Epithelial cell of proximal tubule (primary cell): ENCODE results near the gene RPL9. TPM values are rescaled to one million over a fixed set of nuclear protein-coding genes. Genes with fewer than 3 reads are reported as not detected.

Source experiments
- DNase-seq: peaks from one replicate; pipeline ENCODE4 v3.0.0-alpha.2; 2011; ENCODE audit warnings: low read depth
- H3K4me3 ChIP-seq: 2 replicates; pipeline ENCODE4 v1.5.1; 2011; ENCODE audit warnings: low read depth, mild to moderate bottlenecking, low read length
- total RNA-seq: library from RNA; depleted of rRNA; stranded (reverse); fragments of >200 nt; gene quantifications from 2 replicates; pipeline ENCODE4 v1.2.3, GENCODE V29; 2015
- TF ChIP-seq, protein P1 (sequence below): conservative IDR thresholded peaks from 2 replicates; pipeline ENCODE4 v1.5.1; 2012; ENCODE audit warnings: low read depth, mild to moderate bottlenecking, low read length

Gene RPL9
- total RNA-seq, 1 donor from 2014 or later, result 3,128 TPM

DNA sequence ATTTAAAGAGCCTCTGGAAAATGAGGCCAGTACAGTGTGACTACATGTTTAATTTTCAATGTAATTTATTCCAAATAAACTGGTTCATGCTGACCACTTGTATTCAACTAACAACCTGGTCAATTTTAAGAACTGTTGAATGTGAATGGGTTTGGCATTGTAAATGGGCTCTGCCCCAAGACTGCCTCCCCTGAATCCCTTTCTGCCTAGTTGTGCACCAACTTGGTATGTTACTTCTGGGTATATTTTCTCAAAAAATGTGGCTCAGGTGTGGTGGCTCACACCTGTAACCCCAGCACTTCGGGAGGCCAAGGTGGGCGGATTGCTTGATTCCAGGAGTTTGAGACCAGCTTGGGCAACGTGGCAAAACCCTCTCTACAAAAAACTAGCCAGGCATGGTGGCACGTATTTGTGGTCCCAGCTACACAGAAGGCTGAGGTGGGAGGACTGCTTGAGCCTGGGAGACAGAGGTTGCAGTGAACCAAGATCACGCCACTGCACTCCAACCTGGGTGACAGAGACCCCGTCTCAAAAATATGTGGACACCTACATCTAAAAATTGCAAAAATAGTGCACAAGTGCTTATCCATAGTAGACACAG is 7.2 kb downstream of the RPL9 start:
- TF ChIP-seq, protein P1, sequence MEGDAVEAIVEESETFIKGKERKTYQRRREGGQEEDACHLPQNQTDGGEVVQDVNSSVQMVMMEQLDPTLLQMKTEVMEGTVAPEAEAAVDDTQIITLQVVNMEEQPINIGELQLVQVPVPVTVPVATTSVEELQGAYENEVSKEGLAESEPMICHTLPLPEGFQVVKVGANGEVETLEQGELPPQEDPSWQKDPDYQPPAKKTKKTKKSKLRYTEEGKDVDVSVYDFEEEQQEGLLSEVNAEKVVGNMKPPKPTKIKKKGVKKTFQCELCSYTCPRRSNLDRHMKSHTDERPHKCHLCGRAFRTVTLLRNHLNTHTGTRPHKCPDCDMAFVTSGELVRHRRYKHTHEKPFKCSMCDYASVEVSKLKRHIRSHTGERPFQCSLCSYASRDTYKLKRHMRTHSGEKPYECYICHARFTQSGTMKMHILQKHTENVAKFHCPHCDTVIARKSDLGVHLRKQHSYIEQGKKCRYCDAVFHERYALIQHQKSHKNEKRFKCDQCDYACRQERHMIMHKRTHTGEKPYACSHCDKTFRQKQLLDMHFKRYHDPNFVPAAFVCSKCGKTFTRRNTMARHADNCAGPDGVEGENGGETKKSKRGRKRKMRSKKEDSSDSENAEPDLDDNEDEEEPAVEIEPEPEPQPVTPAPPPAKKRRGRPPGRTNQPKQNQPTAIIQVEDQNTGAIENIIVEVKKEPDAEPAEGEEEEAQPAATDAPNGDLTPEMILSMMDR, result no peak
- no peak for DNase-seq
- no peak overlapping the region for H3K4me3 ChIP-seq

DNA sequence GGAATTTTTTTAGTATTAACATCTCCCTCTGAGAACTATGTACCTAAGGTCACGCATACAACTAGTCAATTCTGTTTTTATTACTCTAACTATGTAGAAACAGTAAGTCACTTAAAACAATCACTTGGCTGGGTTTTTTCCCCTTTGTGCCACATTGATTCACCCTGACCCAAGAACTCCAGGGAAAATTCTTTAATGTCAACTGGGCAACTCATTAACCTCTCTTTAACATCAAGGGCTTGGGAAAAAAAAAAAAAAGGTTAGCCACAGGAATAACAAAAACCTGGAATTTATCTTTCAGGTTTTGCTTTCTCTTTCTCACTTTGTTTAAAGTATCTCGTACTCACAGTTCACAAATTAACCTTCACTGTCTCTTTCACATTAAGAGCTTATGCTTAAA is 8.1 kb downstream of the RPL9 start:
- DNase-seq, result no peak
- TF ChIP-seq, protein P1, result no peak
- no peak overlapping the region for H3K4me3 ChIP-seq

DNA sequence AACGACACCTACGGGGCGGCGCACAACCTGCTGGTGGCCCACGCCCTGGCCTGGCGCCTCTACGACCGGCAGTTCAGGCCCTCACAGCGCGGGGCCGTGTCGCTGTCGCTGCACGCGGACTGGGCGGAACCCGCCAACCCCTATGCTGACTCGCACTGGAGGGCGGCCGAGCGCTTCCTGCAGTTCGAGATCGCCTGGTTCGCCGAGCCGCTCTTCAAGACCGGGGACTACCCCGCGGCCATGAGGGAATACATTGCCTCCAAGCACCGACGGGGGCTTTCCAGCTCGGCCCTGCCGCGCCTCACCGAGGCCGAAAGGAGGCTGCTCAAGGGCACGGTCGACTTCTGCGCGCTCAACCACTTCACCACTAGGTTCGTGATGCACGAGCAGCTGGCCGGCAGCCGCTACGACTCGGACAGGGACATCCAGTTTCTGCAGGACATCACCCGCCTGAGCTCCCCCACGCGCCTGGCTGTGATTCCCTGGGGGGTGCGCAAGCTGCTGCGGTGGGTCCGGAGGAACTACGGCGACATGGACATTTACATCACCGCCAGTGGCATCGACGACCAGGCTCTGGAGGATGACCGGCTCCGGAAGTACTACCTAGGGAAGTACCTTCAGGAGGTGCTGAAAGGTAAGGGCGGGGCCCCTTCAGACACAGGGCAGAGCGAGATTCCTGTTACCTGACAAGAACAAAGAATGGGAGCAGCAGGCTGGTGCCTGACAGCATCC is 11.7 kb downstream of the RPL9 start:
- TF ChIP-seq, protein P1, result peak; percentile 19
- H3K4me3 ChIP-seq, result peak overlapping the region; percentile 25
- DNase-seq, result no peak

DNA sequence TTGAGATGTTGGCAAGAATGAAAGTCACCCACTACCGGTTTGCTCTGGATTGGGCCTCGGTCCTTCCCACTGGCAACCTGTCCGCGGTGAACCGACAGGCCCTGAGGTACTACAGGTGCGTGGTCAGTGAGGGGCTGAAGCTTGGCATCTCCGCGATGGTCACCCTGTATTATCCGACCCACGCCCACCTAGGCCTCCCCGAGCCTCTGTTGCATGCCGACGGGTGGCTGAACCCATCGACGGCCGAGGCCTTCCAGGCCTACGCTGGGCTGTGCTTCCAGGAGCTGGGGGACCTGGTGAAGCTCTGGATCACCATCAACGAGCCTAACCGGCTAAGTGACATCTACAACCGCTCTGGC is 12.3 kb downstream of the RPL9 start:
- no peak for DNase-seq
- H3K4me3 ChIP-seq, result peak overlapping the region; percentile 11
- TF ChIP-seq, protein P1, result no peak

DNA sequence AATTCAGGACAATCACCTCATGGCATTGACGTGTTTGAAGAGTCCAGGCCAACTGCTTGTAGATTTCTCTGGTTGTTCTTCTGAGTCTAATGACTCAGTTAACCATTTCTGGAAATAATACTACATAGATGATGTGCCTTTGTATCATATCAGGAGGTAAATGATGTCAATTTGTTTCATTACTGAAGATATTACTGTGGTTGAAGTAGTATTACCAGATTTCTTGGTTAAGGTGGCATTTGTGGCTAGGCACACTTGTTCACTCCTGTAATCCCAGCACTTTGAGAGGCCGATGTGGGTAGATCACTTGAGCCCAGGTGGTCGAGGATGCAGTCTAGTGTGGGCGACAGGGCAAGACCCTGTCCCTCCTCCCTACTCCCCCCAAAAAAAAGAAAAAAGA is 15.7 kb downstream of the RPL9 start:
- TF ChIP-seq, protein P1, result no peak
- no peak overlapping the region for H3K4me3 ChIP-seq
- DNase-seq, result no peak

DNA sequence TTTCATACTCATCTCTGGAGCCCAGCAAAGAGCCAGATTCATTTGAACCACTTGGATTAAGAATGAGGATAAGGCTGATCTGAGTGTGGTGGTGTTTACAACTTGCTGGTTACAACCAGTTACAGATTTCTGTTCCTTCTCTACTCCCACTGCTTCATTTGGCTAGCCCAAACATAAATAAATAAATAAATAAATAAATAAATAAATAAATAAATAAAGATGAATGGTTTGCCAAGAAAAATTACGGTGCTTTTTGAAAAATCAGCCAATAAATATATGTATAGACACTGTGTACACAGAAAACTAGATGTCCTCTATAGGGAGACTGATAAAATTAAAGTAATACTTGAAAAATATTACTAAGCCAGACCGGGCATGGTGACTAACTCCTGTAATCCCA is 17.1 kb downstream of the RPL9 start:
- TF ChIP-seq, protein P1, result no peak
- H3K4me3 ChIP-seq, result no peak overlapping the region
- DNase-seq, result no peak
